BLaER1 (cell line): ENCODE data around the gene TMEM163.

Experiments
- H3K27ac ChIP-seq: shearing (Covaris generic); formaldehyde crosslinking; 2 replicates; pipeline ENCODE4 v1.8.1; 2022
- H3K27me3 ChIP-seq: shearing (Covaris generic); formaldehyde crosslinking; 2 replicates; pipeline ENCODE4 v1.8.1; 2022
- H3K36me3 ChIP-seq: shearing (Covaris generic); formaldehyde crosslinking; 2 replicates; pipeline ENCODE4 v1.8.1; 2022
- H3K4me1 ChIP-seq: shearing (Covaris generic); formaldehyde crosslinking; 2 replicates; pipeline ENCODE4 v1.8.1; 2022
- H3K4me2 ChIP-seq: shearing (Covaris generic); formaldehyde crosslinking; 2 replicates; pipeline ENCODE4 v1.8.1; 2022
- H3K4me3 ChIP-seq: shearing (Covaris generic); formaldehyde crosslinking; 2 replicates; pipeline ENCODE4 v1.8.1; 2022
- H3K9ac ChIP-seq: shearing (Covaris generic); formaldehyde crosslinking; 2 replicates; pipeline ENCODE4 v1.8.1; 2022
- H3K9me3 ChIP-seq: shearing (Covaris generic); formaldehyde crosslinking; 2 replicates; pipeline ENCODE4 v1.8.1; 2022
- H4K20me1 ChIP-seq: shearing (Covaris generic); formaldehyde crosslinking; 2 replicates; pipeline ENCODE4 v1.8.1; 2022
- Cebpa-rat ChIP-seq: shearing (Covaris generic); IDR thresholded peaks from 2 replicates; pipeline ENCODE4 v1.8.1; 2022

The TMEM163 gene

GRCh38 chr2:134501476-134502091, 217.2 kb downstream of the TMEM163 start:
- Histone ChIP-seq H3K4me1 (peaks cover 8% of the 10 kb centered on the region), H3K9ac (no peak overlapping the region), H4K20me1 (no peaks in the 10 kb centered on the region), H3K27me3 (0 out of 2 replicates have a peak, but pooled peaks cover 3% of the 10 kb centered on the region), H3K4me3 (no peak overlapping the region), H3K36me3 (no peaks in the 10 kb centered on the region), H3K9me3 (no peaks in the 10 kb centered on the region), H3K27ac (no peak overlapping the region), H3K4me2 (no peak overlapping the region)
- TF ChIP-seq Cebpa-rat, result no peak

GRCh38 chr2:134500211-134500935, 218.4 kb downstream of the TMEM163 start:
- H4K20me1 ChIP-seq, result no peaks in the 10 kb centered on the region
- no peak overlapping the region for H3K9ac ChIP-seq
- H3K9me3 ChIP-seq, result no peaks in the 10 kb centered on the region
- no peak overlapping the region for H3K4me3 ChIP-seq
- no peaks in the 10 kb centered on the region for H3K36me3 ChIP-seq
- H3K27me3 ChIP-seq, result 0 out of 2 replicates have a peak, but pooled peaks cover 3% of the 10 kb centered on the region
- H3K4me1 ChIP-seq, result peaks cover 3% of the 10 kb centered on the region
- H3K4me2 ChIP-seq, result no peak overlapping the region
- TF ChIP-seq Cebpa-rat, result no peak
- H3K27ac ChIP-seq, result no peak overlapping the region

- no peaks in the 10 kb centered on the region for H3K36me3 ChIP-seq
- H3K9me3 ChIP-seq, result no peaks in the 10 kb centered on the region
- H4K20me1 ChIP-seq, result no peaks in the 10 kb centered on the region
- H3K4me1 ChIP-seq, result no peaks in the 10 kb centered on the region
- TF ChIP-seq Cebpa-rat, result no peak
- H3K27ac ChIP-seq, result no peak overlapping the region
- no peak overlapping the region for H3K9ac ChIP-seq
- no peak overlapping the region for H3K4me3 ChIP-seq
- 0 out of 2 replicates have a peak, but pooled peaks cover 3% of the 10 kb centered on the region for H3K27me3 ChIP-seq
- no peak overlapping the region for H3K4me2 ChIP-seq
Observed at GRCh38 chr2:134499307-134499926, 219.4 kb downstream of the TMEM163 start.

GRCh38 chr2:134498654-134499053, 220.1 kb downstream of the TMEM163 start:
- 0 out of 2 replicates have a peak, but pooled peaks cover 3% of the 10 kb centered on the region for H3K27me3 ChIP-seq
- TF ChIP-seq Cebpa-rat, result no peak
- no peaks in the 10 kb centered on the region for H3K36me3 ChIP-seq
- H3K27ac ChIP-seq, result no peak overlapping the region
- H4K20me1 ChIP-seq, result no peaks in the 10 kb centered on the region
- no peaks in the 10 kb centered on the region for H3K9me3 ChIP-seq
- no peaks in the 10 kb centered on the region for H3K4me1 ChIP-seq
- no peak overlapping the region for H3K9ac ChIP-seq
- no peak overlapping the region for H3K4me2 ChIP-seq
- H3K4me3 ChIP-seq, result no peak overlapping the region

GRCh38 chr2:134493797-134494196, 225.0 kb downstream of the TMEM163 start:
- no peak for TF ChIP-seq Cebpa-rat
- Histone ChIP-seq H3K9ac (no peak overlapping the region), H3K9me3 (no peaks in the 10 kb centered on the region), H3K4me2 (no peak overlapping the region), H3K4me1 (no peaks in the 10 kb centered on the region), H4K20me1 (no peaks in the 10 kb centered on the region), H3K27me3 (0 out of 2 replicates have a peak, but pooled peaks cover 3% of the 10 kb centered on the region), H3K27ac (no peak overlapping the region), H3K4me3 (no peak overlapping the region), H3K36me3 (no peaks in the 10 kb centered on the region)

- Histone ChIP-seq H3K27ac (no peak overlapping the region), H3K4me2 (no peak overlapping the region), H4K20me1 (no peaks in the 10 kb centered on the region), H3K27me3 (0 out of 2 replicates have a peak, but pooled peaks cover 3% of the 10 kb centered on the region), H3K36me3 (no peaks in the 10 kb centered on the region), H3K4me3 (no peak overlapping the region), H3K4me1 (no peaks in the 10 kb centered on the region), H3K9me3 (no peaks in the 10 kb centered on the region), H3K9ac (no peak overlapping the region)
- no peak for TF ChIP-seq Cebpa-rat
Observed at GRCh38 chr2:134491771-134492441, 226.9 kb downstream of the TMEM163 start.

GRCh38 chr2:134491022-134491421, 227.8 kb downstream of the TMEM163 start:
- Histone ChIP-seq H3K9ac (no peak overlapping the region), H3K4me2 (no peak overlapping the region), H3K4me1 (no peaks in the 10 kb centered on the region), H3K4me3 (no peak overlapping the region), H4K20me1 (no peaks in the 10 kb centered on the region), H3K27me3 (no peaks in the 10 kb centered on the region), H3K36me3 (no peaks in the 10 kb centered on the region), H3K9me3 (no peaks in the 10 kb centered on the region), H3K27ac (no peak overlapping the region)
- no peak for TF ChIP-seq Cebpa-rat

- no peak for TF ChIP-seq Cebpa-rat
- H4K20me1 ChIP-seq, result no peaks in the 10 kb centered on the region
- H3K4me3 ChIP-seq, result no peak overlapping the region
Observed at GRCh38 chr2:134490559-134490958, 228.2 kb downstream of the TMEM163 start.

GRCh38 chr2:134489732-134490384, 228.9 kb downstream of the TMEM163 start:
- Histone ChIP-seq H3K4me3 (no peak overlapping the region), H3K27ac (no peak overlapping the region), H3K4me2 (no peak overlapping the region), H3K9me3 (no peaks in the 10 kb centered on the region), H3K9ac (no peak overlapping the region), H3K36me3 (no peaks in the 10 kb centered on the region), H3K27me3 (no peaks in the 10 kb centered on the region), H4K20me1 (no peaks in the 10 kb centered on the region), H3K4me1 (no peaks in the 10 kb centered on the region)
- no peak for TF ChIP-seq Cebpa-rat

More at GRCh38 chr2:134490559-134490958, 228.2 kb downstream of the TMEM163 start:
- Histone ChIP-seq H3K27ac (no peak overlapping the region), H3K4me1 (no peaks in the 10 kb centered on the region), H3K9ac (no peak overlapping the region), H3K4me2 (no peak overlapping the region), H3K36me3 (no peaks in the 10 kb centered on the region), H3K27me3 (no peaks in the 10 kb centered on the region), H3K9me3 (no peaks in the 10 kb centered on the region)
